ENCODE measurements around the gene C10orf143.

The C10orf143 gene

DNA sequence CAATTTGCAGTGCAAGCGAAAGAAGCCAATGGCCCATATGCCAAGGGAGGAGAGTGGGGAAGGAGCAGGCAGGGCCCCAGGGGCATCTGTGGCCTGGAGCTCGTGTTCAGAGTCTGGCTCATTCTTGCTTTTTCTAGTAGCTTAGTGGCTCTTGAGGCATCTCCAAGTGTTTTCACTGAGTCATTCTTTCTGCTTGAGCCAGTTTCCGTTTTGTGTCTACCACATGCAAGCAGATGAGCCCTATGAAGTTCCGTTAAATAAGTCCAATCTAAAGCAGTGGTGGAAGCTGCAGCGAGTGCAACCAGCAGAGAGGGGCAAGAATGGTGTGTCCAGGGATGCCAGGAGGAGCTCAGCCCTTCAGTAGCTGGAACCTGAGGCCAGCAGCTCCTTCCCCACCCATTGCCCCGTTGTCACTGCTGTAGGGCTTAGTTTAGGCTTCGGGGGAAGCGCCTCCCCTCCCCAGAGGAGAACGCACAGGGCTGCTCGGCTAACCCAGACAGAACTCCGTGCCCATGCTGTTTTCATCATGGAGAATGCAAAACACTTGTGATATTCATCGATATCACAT, 89.2 kb downstream of the C10orf143 start:
- TF ChIP-seq CTCF (conservative IDR thresholded peaks at IDR 0.05; ENCODE audit: low read length) = no peak
- peak overlapping the region; percentile 33; the same call in 1 of the 2 replicates for H3K4me3 ChIP-seq (ENCODE audit: low read length)
- DNase-seq (ENCODE audit: low read depth) = peak; percentile 96

DNA sequence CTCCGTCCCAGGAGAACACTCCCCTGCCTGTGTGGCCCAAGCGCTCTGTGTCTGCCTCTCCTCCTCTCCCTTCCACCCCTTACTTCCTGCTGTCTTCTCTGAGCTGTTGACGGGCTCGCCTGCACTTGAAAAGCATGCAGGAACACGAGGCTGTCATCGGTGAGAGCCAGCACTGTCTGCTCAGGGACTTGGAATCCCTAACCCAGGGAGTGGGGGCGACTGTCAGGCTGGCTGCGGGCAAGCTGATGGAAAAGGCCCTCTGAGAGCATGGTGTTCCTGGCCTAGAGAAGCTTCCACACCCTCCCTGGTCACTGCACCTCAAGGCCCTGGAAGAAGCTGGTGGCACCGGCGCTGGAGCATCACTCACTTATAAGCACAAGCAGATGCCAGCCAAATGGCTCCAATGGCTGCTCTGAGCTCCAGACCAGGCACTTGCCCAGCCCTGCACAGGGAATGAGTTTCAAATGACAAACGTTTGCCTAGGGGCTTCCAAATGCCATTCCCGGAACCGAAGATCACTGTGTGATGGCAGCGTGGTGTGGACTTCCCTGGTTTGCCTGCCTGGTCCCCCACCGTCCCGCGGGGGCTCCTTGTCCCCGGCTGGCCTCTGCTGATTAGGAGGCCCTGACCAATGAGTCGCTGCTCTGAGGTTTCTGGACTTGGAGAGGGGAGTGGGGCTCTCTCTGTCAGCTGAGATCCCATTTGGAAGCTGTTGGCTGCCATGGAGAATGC, 89.8 kb downstream of the C10orf143 start:
- no peak for TF ChIP-seq CTCF (conservative IDR thresholded peaks at IDR 0.05; ENCODE audit: low read length)
- H3K4me3 ChIP-seq (ENCODE audit: low read length) = no peak overlapping the region; the same call in 1 of the 2 replicates
- DNase-seq (ENCODE audit: low read depth) = peak; percentile 45

GRCh38 chr10:130018730-130019185, 91.9 kb downstream of the C10orf143 start:
- H3K4me3 ChIP-seq (ENCODE audit: low read length) = no peak overlapping the region
- no peak for TF ChIP-seq CTCF (conservative IDR thresholded peaks at IDR 0.05; ENCODE audit: low read length)
- DNase-seq (ENCODE audit: low read depth) = no peak

GRCh38 chr10:130018265-130018664, 92.4 kb downstream of the C10orf143 start:
- peak; percentile 53 for DNase-seq (ENCODE audit: low read depth)
- H3K4me3 ChIP-seq (ENCODE audit: low read length) = no peak overlapping the region
- TF ChIP-seq CTCF (conservative IDR thresholded peaks at IDR 0.05; ENCODE audit: low read length) = no peak

GRCh38 chr10:130017631-130018022, 93.0 kb downstream of the C10orf143 start:
- no peak for TF ChIP-seq CTCF (conservative IDR thresholded peaks at IDR 0.05; ENCODE audit: low read length)
- DNase-seq (ENCODE audit: low read depth) = no peak
- H3K4me3 ChIP-seq (ENCODE audit: low read length) = no peak overlapping the region

DNA sequence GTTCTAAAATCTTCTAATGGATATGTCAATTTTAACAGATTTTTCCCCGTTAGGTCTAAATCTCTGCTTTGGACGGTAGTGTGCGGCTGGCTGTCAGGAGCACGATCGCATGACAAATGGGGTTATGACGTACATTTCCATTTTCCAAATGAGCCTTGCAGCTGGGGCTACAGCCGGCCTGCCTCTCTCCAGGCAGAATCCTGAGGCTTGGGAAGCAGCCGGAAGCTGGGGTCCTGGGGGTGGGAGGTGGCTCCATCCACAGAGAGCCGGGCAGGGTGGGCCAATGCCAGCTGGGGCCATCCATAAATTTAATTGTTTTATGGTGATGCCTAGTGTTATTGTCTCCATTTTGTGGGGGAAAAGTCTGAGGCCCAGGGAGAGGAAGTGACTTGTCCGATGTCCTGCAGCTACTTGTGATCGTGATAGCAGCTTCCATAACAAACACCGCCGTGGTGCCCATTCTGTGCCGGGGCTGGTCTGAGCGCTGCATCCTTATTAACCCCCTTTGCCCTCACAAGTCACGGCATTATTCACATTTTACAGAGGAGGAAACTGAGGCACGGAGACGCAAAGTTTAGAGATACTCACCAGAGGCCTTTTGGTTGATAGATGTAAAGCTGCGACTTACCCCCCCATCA, 93.5 kb downstream of the C10orf143 start:
- DNase-seq (ENCODE audit: low read depth) = no peak
- no peak overlapping the region for H3K4me3 ChIP-seq (ENCODE audit: low read length)
- no peak for TF ChIP-seq CTCF (conservative IDR thresholded peaks at IDR 0.05; ENCODE audit: low read length)

All from AG10803 (cell line).